ENCODE data around the gene CA10. TPM values are rescaled to one million over a fixed set of nuclear protein-coding genes. Genes with fewer than 3 reads are reported as not detected.

CA10 gene
- total and polyA plus RNA-seq, 2 experiments from 2014 or later: 0.92 to 1.5 TPM

DNA sequence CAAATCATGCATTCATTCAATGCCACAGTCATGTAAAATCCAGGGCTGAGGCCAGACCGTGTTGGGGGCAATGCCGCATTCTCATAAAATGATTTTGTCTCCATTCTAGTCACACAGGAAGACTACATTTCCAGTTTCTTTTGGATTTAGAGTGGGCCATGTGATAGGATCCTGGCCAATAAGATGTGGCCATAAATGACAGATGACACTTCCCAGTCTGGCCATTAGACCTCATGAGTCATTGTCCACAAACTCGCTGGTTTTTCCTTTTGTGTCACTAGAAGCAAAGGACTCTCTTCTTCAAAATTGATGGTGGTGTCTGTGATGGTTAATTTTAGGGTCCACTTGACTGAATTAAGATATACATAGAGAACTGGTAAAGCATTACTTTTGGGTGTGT, 545.8 kb downstream of the CA10 start:
- Histone ChIP-seq H3K4me1 (ENCODE audit: insufficient read depth) (no peaks in the 10 kb centered on the region), H3K36me3 (ENCODE audit: insufficient read depth) (no peaks in the 10 kb centered on the region), H4K20me1 (replicated peaks; ENCODE audit: insufficient read depth) (no peaks in the 10 kb centered on the region), H2AFZ (no peak overlapping the region), H3K4me3 (no peak overlapping the region), H3K79me2 (replicated peaks; ENCODE audit: insufficient read depth) (no peaks in the 10 kb centered on the region), H3F3A (replicated peaks; ENCODE audit: low read depth) (no peaks in the 10 kb centered on the region), H3K9me2 (ENCODE audit: insufficient read depth) (no peaks in the 10 kb centered on the region), H3K27ac (ENCODE audit: low read depth) (no peak overlapping the region), H3K4me2 (no peak overlapping the region), H3K27me3 (ENCODE audit: insufficient read depth) (no peaks in the 10 kb centered on the region)
- ATAC-seq (no peak), DNase-seq (ENCODE audit: low spot score) (no peak)
- no peak overlapping the region for H3K4me3 Mint-ChIP-seq
- TF ChIP-seq, protein P1, sequence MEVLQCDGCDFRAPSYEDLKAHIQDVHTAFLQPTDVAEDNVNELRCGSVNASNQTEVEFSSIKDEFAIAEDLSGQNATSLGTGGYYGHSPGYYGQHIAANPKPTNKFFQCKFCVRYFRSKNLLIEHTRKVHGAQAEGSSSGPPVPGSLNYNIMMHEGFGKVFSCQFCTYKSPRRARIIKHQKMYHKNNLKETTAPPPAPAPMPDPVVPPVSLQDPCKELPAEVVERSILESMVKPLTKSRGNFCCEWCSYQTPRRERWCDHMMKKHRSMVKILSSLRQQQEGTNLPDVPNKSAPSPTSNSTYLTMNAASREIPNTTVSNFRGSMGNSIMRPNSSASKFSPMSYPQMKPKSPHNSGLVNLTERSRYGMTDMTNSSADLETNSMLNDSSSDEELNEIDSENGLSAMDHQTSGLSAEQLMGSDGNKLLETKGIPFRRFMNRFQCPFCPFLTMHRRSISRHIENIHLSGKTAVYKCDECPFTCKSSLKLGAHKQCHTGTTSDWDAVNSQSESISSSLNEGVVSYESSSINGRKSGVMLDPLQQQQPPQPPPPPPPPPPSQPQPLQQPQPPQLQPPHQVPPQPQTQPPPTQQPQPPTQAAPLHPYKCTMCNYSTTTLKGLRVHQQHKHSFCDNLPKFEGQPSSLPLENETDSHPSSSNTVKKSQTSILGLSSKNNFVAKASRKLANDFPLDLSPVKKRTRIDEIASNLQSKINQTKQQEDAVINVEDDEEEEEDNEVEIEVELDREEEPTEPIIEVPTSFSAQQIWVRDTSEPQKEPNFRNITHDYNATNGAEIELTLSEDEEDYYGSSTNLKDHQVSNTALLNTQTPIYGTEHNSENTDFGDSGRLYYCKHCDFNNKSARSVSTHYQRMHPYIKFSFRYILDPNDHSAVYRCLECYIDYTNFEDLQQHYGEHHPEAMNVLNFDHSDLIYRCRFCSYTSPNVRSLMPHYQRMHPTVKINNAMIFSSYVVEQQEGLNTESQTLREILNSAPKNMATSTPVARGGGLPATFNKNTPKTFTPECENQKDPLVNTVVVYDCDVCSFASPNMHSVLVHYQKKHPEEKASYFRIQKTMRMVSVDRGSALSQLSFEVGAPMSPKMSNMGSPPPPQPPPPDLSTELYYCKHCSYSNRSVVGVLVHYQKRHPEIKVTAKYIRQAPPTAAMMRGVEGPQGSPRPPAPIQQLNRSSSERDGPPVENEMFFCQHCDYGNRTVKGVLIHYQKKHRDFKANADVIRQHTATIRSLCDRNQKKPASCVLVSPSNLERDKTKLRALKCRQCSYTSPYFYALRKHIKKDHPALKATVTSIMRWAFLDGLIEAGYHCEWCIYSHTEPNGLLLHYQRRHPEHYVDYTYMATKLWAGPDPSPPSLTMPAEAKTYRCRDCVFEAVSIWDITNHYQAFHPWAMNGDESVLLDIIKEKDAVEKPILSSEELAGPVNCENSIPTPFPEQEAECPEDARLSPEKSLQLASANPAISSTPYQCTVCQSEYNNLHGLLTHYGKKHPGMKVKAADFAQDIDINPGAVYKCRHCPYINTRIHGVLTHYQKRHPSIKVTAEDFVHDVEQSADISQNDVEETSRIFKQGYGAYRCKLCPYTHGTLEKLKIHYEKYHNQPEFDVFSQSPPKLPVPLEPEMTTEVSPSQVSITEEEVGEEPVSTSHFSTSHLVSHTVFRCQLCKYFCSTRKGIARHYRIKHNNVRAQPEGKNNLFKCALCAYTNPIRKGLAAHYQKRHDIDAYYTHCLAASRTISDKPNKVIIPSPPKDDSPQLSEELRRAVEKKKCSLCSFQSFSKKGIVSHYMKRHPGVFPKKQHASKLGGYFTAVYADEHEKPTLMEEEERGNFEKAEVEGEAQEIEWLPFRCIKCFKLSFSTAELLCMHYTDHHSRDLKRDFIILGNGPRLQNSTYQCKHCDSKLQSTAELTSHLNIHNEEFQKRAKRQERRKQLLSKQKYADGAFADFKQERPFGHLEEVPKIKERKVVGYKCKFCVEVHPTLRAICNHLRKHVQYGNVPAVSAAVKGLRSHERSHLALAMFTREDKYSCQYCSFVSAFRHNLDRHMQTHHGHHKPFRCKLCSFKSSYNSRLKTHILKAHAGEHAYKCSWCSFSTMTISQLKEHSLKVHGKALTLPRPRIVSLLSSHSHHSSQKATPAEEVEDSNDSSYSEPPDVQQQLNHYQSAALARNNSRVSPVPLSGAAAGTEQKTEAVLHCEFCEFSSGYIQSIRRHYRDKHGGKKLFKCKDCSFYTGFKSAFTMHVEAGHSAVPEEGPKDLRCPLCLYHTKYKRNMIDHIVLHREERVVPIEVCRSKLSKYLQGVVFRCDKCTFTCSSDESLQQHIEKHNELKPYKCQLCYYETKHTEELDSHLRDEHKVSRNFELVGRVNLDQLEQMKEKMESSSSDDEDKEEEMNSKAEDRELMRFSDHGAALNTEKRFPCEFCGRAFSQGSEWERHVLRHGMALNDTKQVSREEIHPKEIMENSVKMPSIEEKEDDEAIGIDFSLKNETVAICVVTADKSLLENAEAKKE (CRISPR knock-in tag; IDR thresholded peaks at IDR 0.05): no peak
- TF ChIP-seq REST (IDR thresholded peaks at IDR 0.05; ENCODE audit: unreplicated experiment) (no peak), STAT1 (IDR thresholded peaks at IDR 0.05; ENCODE audit: unreplicated experiment) (no peak), CTCF (conservative IDR thresholded peaks at IDR 0.05; ENCODE audit: low read depth in 2 of 2) (no peak), ZNF331 (CRISPR knock-in tag; IDR thresholded peaks at IDR 0.05; ENCODE audit: low read depth) (no peak), EZH2 (IDR thresholded peaks at IDR 0.05; ENCODE audit: low read depth, unreplicated experiment) (no peak), EZH2phosphoT487 (IDR thresholded peaks at IDR 0.05; ENCODE audit: unreplicated experiment) (no peak), JUNB (IDR thresholded peaks at IDR 0.05; ENCODE audit: unreplicated experiment) (no peak), POLR2AphosphoS5 (IDR thresholded peaks at IDR 0.05; ENCODE audit: low read depth) (no peak), NANOG (IDR thresholded peaks at IDR 0.05; ENCODE audit: borderline replicate concordance) (no peak), ZNF114 (CRISPR knock-in tag; IDR thresholded peaks at IDR 0.05) (no peak), CREB1 (CRISPR knock-in tag; IDR thresholded peaks at IDR 0.05; ENCODE audit: low read depth) (no peak), ETS1 (IDR thresholded peaks at IDR 0.05) (no peak)
- H3K36me3 Mint-ChIP-seq (ENCODE audit: low read depth): 0 out of 3 replicates have a peak, but pooled peaks cover 2% of the 10 kb centered on the region
- H3K9me3 Mint-ChIP-seq: peaks cover 7% of the 10 kb centered on the region; the same call in 1 of the 3 replicates
- H3K27ac Mint-ChIP-seq: no peak overlapping the region
- H3K27me3 Mint-ChIP-seq (ENCODE audit: insufficient read depth, low read depth, poor library complexity): peaks cover 2% of the 10 kb centered on the region
- H3K4me1 Mint-ChIP-seq: peaks cover 3% of the 10 kb centered on the region; the same call in 2 of the 3 replicates

Data from GM23338 (cell line).